ENCODE results near the gene GRIA1. TPM values are rescaled to one million over a fixed set of nuclear protein-coding genes. Genes with fewer than 3 reads are reported as not detected.

The GRIA1 gene
- total and polyA plus RNA-seq, 10 of the 15 experiments (the other 5 are each of a cell fraction or from before 2014, with no cell fraction given), result 0.04 to 0.18 (median 0.04) TPM; not detected in 7

GRCh38 chr5:153511622-153512021 lies 21.2 kb downstream of the GRIA1 start:
- RAD21 ChIA-PET (ENCODE audit: unreplicated experiment), result no interaction called here

GRCh38 chr5:153513156-153513555 lies 22.7 kb downstream of the GRIA1 start:
- ChIA-PET SMC1A (ENCODE audit: uncharacterized antibody, unreplicated experiment) (no interaction called here), POLR2A (no interaction called here), CTCF (no interaction called here), RAD21 (ENCODE audit: unreplicated experiment) (no interaction called here)
- no peak for ATAC-seq
- in situ Hi-C loops (cut with MboI), result no loop called here
- no peak overlapping the region for H3K9ac ChIP-seq (ENCODE audit: control insufficient read depth, insufficient read depth, low read length)
- no peak overlapping the region for H3K4me3 ChIP-seq
- no peaks in the 10 kb centered on the region for H3K4me1 ChIP-seq (ENCODE audit: control insufficient read depth, insufficient read depth, low read length)
- H3K79me2 ChIP-seq (ENCODE audit: control insufficient read depth, insufficient read depth, low read length), result no peaks in the 10 kb centered on the region
- H3K4me2 ChIP-seq (ENCODE audit: control insufficient read depth, insufficient read depth), result no peak overlapping the region
- H4K20me1 ChIP-seq (ENCODE audit: control insufficient read depth, insufficient read depth), result no peaks in the 10 kb centered on the region
- H3K36me3 ChIP-seq (ENCODE audit: control insufficient read depth in 2 of 2, insufficient read depth in 2 of 2, low read length in 1 of 2), result no peaks in the 10 kb centered on the region
- TF ChIP-seq TCF7 (IDR thresholded peaks at IDR 0.05; ENCODE audit: borderline replicate concordance), result no peak
- H3K27me3 ChIP-seq (replicated peaks in 1 of 2; ENCODE audit: control insufficient read depth in 2 of 2, insufficient read depth in 2 of 2, low read length in 1 of 2), result no peaks in the 10 kb centered on the region
- H3K27ac ChIP-seq (ENCODE audit: control insufficient read depth, insufficient read depth), result no peak overlapping the region
- DNase-seq (ENCODE audit: low read depth, low spot score), result no peak
- intact Hi-C loops (cut with micrococcal nuclease; ENCODE audit: unreplicated experiment), result no loop called here
- BruUV-seq (replicated peaks), result no TSS peak
- H3K9me3 ChIP-seq (replicated peaks; ENCODE audit: control insufficient read depth, insufficient read depth, low read length), result no peaks in the 10 kb centered on the region
- FAIRE-seq, result no peak
- no peak overlapping the region for H2AFZ ChIP-seq (ENCODE audit: control insufficient read depth, low read depth, low read length)
- WGBS (ENCODE audit: insufficient coverage, insufficient replicate concordance, low lambda C conversion rate, missing lambda C conversion rate), result 65% methylated on average over 4 of the region's 4 CpGs

More at GRCh38 chr5:153511622-153512021, 21.2 kb downstream of the GRIA1 start:
- no peaks in the 10 kb centered on the region for H4K20me1 ChIP-seq (ENCODE audit: control insufficient read depth, insufficient read depth)
- no peak overlapping the region for H3K9ac ChIP-seq (ENCODE audit: control insufficient read depth, insufficient read depth, low read length)
- no peak overlapping the region for H3K27ac ChIP-seq (ENCODE audit: control insufficient read depth, insufficient read depth)
- no TSS peak for BruUV-seq (replicated peaks)
- in situ Hi-C loops (cut with MboI) (no loop called here), intact Hi-C loops (cut with micrococcal nuclease; ENCODE audit: unreplicated experiment) (no loop called here)
- no peaks in the 10 kb centered on the region for H3K27me3 ChIP-seq (replicated peaks in 1 of 2; ENCODE audit: control insufficient read depth in 2 of 2, insufficient read depth in 2 of 2, low read length in 1 of 2)
- no peaks in the 10 kb centered on the region for H3K79me2 ChIP-seq (ENCODE audit: control insufficient read depth, insufficient read depth, low read length)
- H2AFZ ChIP-seq (ENCODE audit: control insufficient read depth, low read depth, low read length), result no peak overlapping the region
- no peak for ATAC-seq
- no peak overlapping the region for H3K4me2 ChIP-seq (ENCODE audit: control insufficient read depth, insufficient read depth)
- ChIA-PET POLR2A (no interaction called here), SMC1A (ENCODE audit: uncharacterized antibody, unreplicated experiment) (no interaction called here), CTCF (no interaction called here)
- no peaks in the 10 kb centered on the region for H3K4me1 ChIP-seq (ENCODE audit: control insufficient read depth, insufficient read depth, low read length)
- WGBS (ENCODE audit: insufficient coverage, insufficient replicate concordance, low lambda C conversion rate, missing lambda C conversion rate), result 28% methylated on average over 6 of the region's 6 CpGs
- H3K36me3 ChIP-seq (ENCODE audit: control insufficient read depth in 2 of 2, insufficient read depth in 2 of 2, low read length in 1 of 2), result no peaks in the 10 kb centered on the region
- H3K9me3 ChIP-seq (replicated peaks; ENCODE audit: control insufficient read depth, insufficient read depth, low read length), result no peaks in the 10 kb centered on the region
- no peak for TF ChIP-seq EZH2 (IDR thresholded peaks at IDR 0.05; ENCODE audit: borderline replicate concordance, control insufficient read depth, low read depth, low read length)
- H3K4me3 ChIP-seq, result no peak overlapping the region
- FAIRE-seq, result no peak
- DNase-seq (ENCODE audit: low read depth, low spot score), result no peak

Measured in GM12878 (cell line).